NT2/D1 (cell line): Measurements from ENCODE around the gene FCGR3A.

Source experiments
- SUZ12 ChIP-seq: IDR thresholded peaks from 2 replicates; pipeline ENCODE4 v1.6.1; 2011; ENCODE audit not compliant: insufficient read length, insufficient read depth; ENCODE audit errors: extremely low read depth
- YY1 ChIP-seq: IDR thresholded peaks from 2 replicates; pipeline ENCODE4 v1.6.1; 2011; ENCODE audit not compliant: insufficient read length, insufficient read depth
- ZNF274 ChIP-seq: IDR thresholded peaks from 2 replicates; pipeline ENCODE4 v1.6.1; 2011; ENCODE audit warnings: mild to moderate bottlenecking, low read depth, low read length

DNA sequence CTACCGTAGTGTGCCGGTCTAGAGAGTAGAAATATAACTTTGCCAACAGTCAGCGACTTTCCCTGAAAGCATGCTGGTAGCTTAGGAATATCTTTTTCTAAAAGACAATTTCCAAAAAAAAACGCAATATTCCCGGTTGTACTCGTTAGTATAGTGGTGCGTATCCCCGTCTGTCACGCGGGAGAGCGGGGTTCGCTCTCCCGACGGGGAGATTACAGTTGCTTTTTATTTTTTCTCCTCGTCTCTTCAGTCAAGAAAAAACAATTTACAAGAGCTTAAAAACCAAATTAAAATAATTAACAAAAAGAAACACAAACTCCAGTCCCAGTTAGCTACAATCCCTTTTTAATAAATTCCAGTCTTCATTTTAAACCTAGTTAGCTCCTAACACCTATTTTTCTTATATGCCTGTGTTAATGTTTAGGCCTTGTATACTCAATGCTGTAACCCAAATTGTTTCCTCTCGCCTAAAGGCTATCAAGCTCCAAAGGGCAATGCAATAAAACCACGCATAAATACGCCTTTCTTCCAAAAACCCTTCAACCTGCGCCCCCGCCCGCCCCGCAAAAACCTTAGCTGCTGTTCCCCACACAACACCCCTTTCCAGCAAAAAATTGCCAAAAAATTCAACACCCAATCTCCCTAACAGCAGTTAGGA, 17.5 kb downstream of the FCGR3A start:
- TF ChIP-seq YY1 (no peak), SUZ12 (no peak), ZNF274 (no peak)
